Heart left ventricle (tissue), 16 donors: ENCODE results near the gene TC2N. TPM values are rescaled to one million over a fixed set of nuclear protein-coding genes. Genes with fewer than 3 reads are reported as not detected.

ENCODE experiments used
- ATAC-seq, 4 donors: fragments of 200-7000 bp; cut with Tn5 transposase; one replicate each; pipeline ENCODE4 v1.9.1; 2020 to 2022; ENCODE audit warnings: moderate library complexity in 4 of 4, mild to moderate bottlenecking in 3 of 4, moderate number of reproducible peaks in 1 of 4
- DNase-seq, 5 donors: peaks; one replicate each; pipeline ENCODE4 v3.0.0-alpha.2; 2020
- H3K27ac ChIP-seq, 12 donors: fragments of 200-600 bp; sonication (generic) in 4 of 12; one replicate each; pipeline versions ENCODE4 v1.5.0 to v1.8.0; 2016 to 2022; ENCODE audit warnings: mild to moderate bottlenecking in 2 of 12
- H3K27me3 ChIP-seq, 9 donors: fragments of 200-600 bp; sonication (generic) in 2 of 9; one replicate each; pipeline versions ENCODE4 v1.5.1 to v1.8.0; 2016 to 2022; ENCODE audit warnings: mild to moderate bottlenecking in 3 of 9
- H3K36me3 ChIP-seq, 9 donors: fragments of 200-600 bp; sonication (generic) in 2 of 9; one replicate each; pipeline versions ENCODE4 v1.5.0 to v1.8.0; 2018 to 2022; ENCODE audit warnings: mild to moderate bottlenecking in 2 of 9
- H3K4me1 ChIP-seq, 12 donors: fragments of 200-600 bp; sonication (generic) in 4 of 12; one replicate each; pipeline versions ENCODE4 v1.5.0 to v1.8.0; 2016 to 2022; ENCODE audit warnings: mild to moderate bottlenecking in 3 of 12
- H3K4me3 ChIP-seq, 12 donors: fragments of 200-600 bp; sonication (generic) in 4 of 12; one replicate each; pipeline versions ENCODE4 v1.5.0 to v1.8.0; 2017 to 2022; ENCODE audit warnings: mild to moderate bottlenecking in 9 of 12, moderate library complexity in 4 of 12
- H3K9me3 ChIP-seq, 12 donors: fragments of 200-600 bp; sonication (generic) in 4 of 12; one replicate each; pipeline versions ENCODE4 v1.5.0 to v1.8.0; 2016 to 2022; ENCODE audit warnings: mild to moderate bottlenecking in 1 of 12
- CTCF ChIP-seq, 12 donors: fragments of 200-600 bp; sonication (generic) in 4 of 12; IDR thresholded peaks; one replicate each; pipeline versions ENCODE4 v1.5.0 to v1.8.0; 2018 to 2022; ENCODE audit warnings: antibody characterized with exemption in 12 of 12, mild to moderate bottlenecking in 5 of 12
- POLR2A ChIP-seq, 2 donors: fragments of 450-650 bp; IDR thresholded peaks; one replicate each; pipeline ENCODE4 v1.6.1; 2017; ENCODE audit warnings: antibody characterized with exemption in 2 of 2, mild to moderate bottlenecking in 2 of 2, moderate library complexity in 2 of 2
- WGBS, 4 donors: extraction: QIAGEN DNeasy Blood & Tissue Kit in 2 of 4; methylation state at CpG; one replicate each; pipeline versions ENCODE4 v1.1.5 to v1.1.7; 2013 to 2018; 5-methylcytosine and 5-hydroxymethylcytosine counted together
- intact Hi-C, 10 donors: fragments of 100-400 bp; cut with DNase I; formaldehyde crosslinking; loops; one replicate each; pipeline versions ENCODE4 v1.11.1 to v1.14.2; 2022
- polyA plus RNA-seq, 2 donors: library from polyadenylated mRNA; stranded (reverse); fragments of 200-250 nt; gene quantifications; one replicate each; pipeline ENCODE4 v1.2.3, GENCODE V29; 2013
- total RNA-seq, 9 donors: library from RNA; depleted of rRNA in 2 of 9; stranded (reverse); fragments of >200 nt in 2 of 9; fragmentation: NEBNext Ultra II Directional in 3 of 9; extraction: Animal tissue kit (Norgen Biotek cat#: 25700) in 3 of 9; gene quantifications; one replicate each; pipeline versions ENCODE4 v1.1.0 to v1.2.4, GENCODE V29; 2016 to 2023
- donor health status: ischemic (EF 13 %, LVEDD 7.1; RV severe dilation, severe dysfunction).
- donor health status: healthy with polysubstance abuse.
- donor health status: DM: no; HTN: yes; CAD: no.
- donor health status: DM: no; HTN: no; CAD: no.
- donor health status: ischemic (EF 25% LVEDD 6.9; RV normal size, moderate dysfunction).
- donor health status: ischemic (EF 25% LVEDD 5.7; RV mildly dilated, moderate dysfunction).
- donor health status: healthy.
- donor health status: DM: yes; HTN: yes; CAD: no.
- donor health status: ischemic (EF 35%, LVEDD 5.7; RV mildly dilated, moderate dysfunction).
- donor health status: nonischemic (EF 11% LVEDD 7.7; RV severe dilation, severe dysfunction).
- donor health status: DM: yes; HTN: yes; CAD: no.
- donor health status: PGD.
- donor health status: ischemic (EF 29% LVEDD 5.4; RV normal size, mild dysfunction).
- donor health status: nonischemic (EF 23%, LVEDD 6.1; RV moderate dilation, normal function).

The TC2N gene
- total and polyA plus RNA-seq, 11 donors = 1.1 to 17.1 (median 2.8) TPM

GRCh38 chr14:91854327-91854934 lies 12.9 kb downstream of the TC2N start:
- WGBS, 4 donors = 37 to 50% (median 42%) methylated on average over 2 of the region's 2 CpGs
- Histone ChIP-seq H3K9me3 (no peaks in the 10 kb centered on the region), H3K4me1 (peaks cover 0 to 34% (median 3%) of the 10 kb centered on the region in 12 donors), H3K4me3 (no peak overlapping the region), H3K27me3 (peaks cover 0 to 13% (median 0%) of the 10 kb centered on the region in 9 donors), H3K27ac (peak overlapping the region in 8 of 12 donors; percentile 2 to 54 (median 24)), H3K36me3 (no peaks in the 10 kb centered on the region)
- TF ChIP-seq CTCF (IDR thresholded peaks at IDR 0.05) = no peak
- no peak for TF ChIP-seq POLR2A (IDR thresholded peaks at IDR 0.05)
- DNase-seq (no peak), ATAC-seq (peak in 1 of 4 donors; percentile 16)
- intact Hi-C loops = no loop called here

GRCh38 chr14:91851563-91851962 lies 15.8 kb downstream of the TC2N start:
- TF ChIP-seq POLR2A (IDR thresholded peaks at IDR 0.05) (no peak), CTCF (IDR thresholded peaks at IDR 0.05) (no peak)
- H3K27ac ChIP-seq = no peak overlapping the region
- intact Hi-C loops = no loop called here

GRCh38 chr14:91848504-91849001 lies 18.8 kb downstream of the TC2N start:
- no peak overlapping the region for H3K4me3 ChIP-seq
- peaks cover 0 to 9% (median 0%) of the 10 kb centered on the region in 12 donors for H3K4me1 ChIP-seq
- DNase-seq (no peak), ATAC-seq (no peak)
- peaks cover 0 to 8% (median 0%) of the 10 kb centered on the region in 9 donors for H3K27me3 ChIP-seq
- no peaks in the 10 kb centered on the region for H3K36me3 ChIP-seq
- no peaks in the 10 kb centered on the region for H3K9me3 ChIP-seq
- intact Hi-C loops = no loop called here
- WGBS, 4 donors = 69 to 74% (median 71%) methylated on average over 4 of the region's 4 CpGs
- no peak overlapping the region for H3K27ac ChIP-seq
- no peak for TF ChIP-seq CTCF (IDR thresholded peaks at IDR 0.05)
- no peak for TF ChIP-seq POLR2A (IDR thresholded peaks at IDR 0.05)

More at GRCh38 chr14:91851563-91851962, 15.8 kb downstream of the TC2N start:
- no peaks in the 10 kb centered on the region for H3K9me3 ChIP-seq
- H3K36me3 ChIP-seq = no peaks in the 10 kb centered on the region
- H3K4me1 ChIP-seq = peaks cover 0 to 19% (median 0%) of the 10 kb centered on the region in 12 donors
- H3K27me3 ChIP-seq = peaks cover 0 to 3% (median 0%) of the 10 kb centered on the region in 9 donors
- 0 to 56% (median 40%) methylated on average over 1 of the region's 1 CpG for WGBS, 4 donors
- H3K4me3 ChIP-seq = no peak overlapping the region
- ATAC-seq (no peak), DNase-seq (no peak)

GRCh38 chr14:91847693-91848092 lies 19.6 kb downstream of the TC2N start:
- Histone ChIP-seq H3K36me3 (no peaks in the 10 kb centered on the region), H3K4me3 (no peak overlapping the region), H3K4me1 (peaks cover 0 to 5% (median 0%) of the 10 kb centered on the region in 12 donors), H3K27me3 (peaks cover 0 to 9% (median 0%) of the 10 kb centered on the region in 9 donors), H3K9me3 (no peaks in the 10 kb centered on the region), H3K27ac (no peak overlapping the region)
- no peak for ATAC-seq
- TF ChIP-seq POLR2A (IDR thresholded peaks at IDR 0.05) = no peak
- TF ChIP-seq CTCF (IDR thresholded peaks at IDR 0.05) = no peak
- intact Hi-C loops = no loop called here
- no peak for DNase-seq
- WGBS, 4 donors = 79 to 96% (median 86%) methylated on average over 1 of the region's 1 CpG
